ENCODE data around the gene PDE4DIP.
"Not testable (repeated sequence)": the region's sequence is repeated elsewhere in the genome, so short reads cannot be mapped to it uniquely, and the experiment has no call there.

DNA sequence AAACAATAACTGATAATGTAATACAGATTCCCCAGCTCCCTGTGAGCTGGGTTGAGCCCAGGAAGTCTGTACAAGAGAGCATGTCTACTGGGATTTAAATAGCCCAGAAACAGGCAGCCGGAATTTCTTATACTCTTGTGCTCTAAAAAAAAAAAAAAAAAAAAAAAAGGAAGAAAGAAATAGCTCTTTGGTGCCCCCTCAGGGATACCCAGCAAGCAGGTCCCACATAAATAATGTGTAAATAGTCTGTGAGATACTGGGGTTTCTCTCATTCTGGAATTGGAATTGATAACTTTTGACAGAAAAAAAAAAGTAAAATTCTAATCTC, 25.4 kb downstream of the PDE4DIP start:
- TF ChIP-seq, protein P1, sequence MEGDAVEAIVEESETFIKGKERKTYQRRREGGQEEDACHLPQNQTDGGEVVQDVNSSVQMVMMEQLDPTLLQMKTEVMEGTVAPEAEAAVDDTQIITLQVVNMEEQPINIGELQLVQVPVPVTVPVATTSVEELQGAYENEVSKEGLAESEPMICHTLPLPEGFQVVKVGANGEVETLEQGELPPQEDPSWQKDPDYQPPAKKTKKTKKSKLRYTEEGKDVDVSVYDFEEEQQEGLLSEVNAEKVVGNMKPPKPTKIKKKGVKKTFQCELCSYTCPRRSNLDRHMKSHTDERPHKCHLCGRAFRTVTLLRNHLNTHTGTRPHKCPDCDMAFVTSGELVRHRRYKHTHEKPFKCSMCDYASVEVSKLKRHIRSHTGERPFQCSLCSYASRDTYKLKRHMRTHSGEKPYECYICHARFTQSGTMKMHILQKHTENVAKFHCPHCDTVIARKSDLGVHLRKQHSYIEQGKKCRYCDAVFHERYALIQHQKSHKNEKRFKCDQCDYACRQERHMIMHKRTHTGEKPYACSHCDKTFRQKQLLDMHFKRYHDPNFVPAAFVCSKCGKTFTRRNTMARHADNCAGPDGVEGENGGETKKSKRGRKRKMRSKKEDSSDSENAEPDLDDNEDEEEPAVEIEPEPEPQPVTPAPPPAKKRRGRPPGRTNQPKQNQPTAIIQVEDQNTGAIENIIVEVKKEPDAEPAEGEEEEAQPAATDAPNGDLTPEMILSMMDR (IDR thresholded peaks at IDR 0.05), result not testable (repeated sequence)
- not testable (repeated sequence) for TF ChIP-seq POLR2AphosphoS5, TCF7L2 (IDR thresholded peaks at IDR 0.05; ENCODE audit: low read depth, low read length)

All from Panc1 (cell line).